Ishikawa (cell line): ENCODE results near the gene SURF6.

Source experiments
- CREB1 ChIP-seq: IDR thresholded peaks from 2 replicates; pipeline ENCODE4 v1.6.1; 2012; ENCODE audit warnings: low read depth
- EP300 ChIP-seq: IDR thresholded peaks from 2 replicates; pipeline ENCODE4 v1.6.1; 2012; ENCODE audit warnings: borderline replicate concordance
- MAX ChIP-seq: IDR thresholded peaks from 2 replicates; pipeline ENCODE4 v1.6.1; 2012
- RAD21 ChIP-seq: IDR thresholded peaks from 2 replicates; pipeline ENCODE4 v1.6.1; 2012; ENCODE audit warnings: low read depth
- REST ChIP-seq: IDR thresholded peaks from 2 replicates; pipeline ENCODE4 v1.6.1; 2012; ENCODE audit warnings: low read depth, mild to moderate bottlenecking
- TAF1 ChIP-seq: IDR thresholded peaks from 2 replicates; pipeline ENCODE4 v1.6.1; 2012; ENCODE audit warnings: low read depth, mild to moderate bottlenecking
- YY1 ChIP-seq: IDR thresholded peaks from 2 replicates; pipeline ENCODE4 v1.6.1; 2012; ENCODE audit warnings: low read depth
- ZBTB7A ChIP-seq: IDR thresholded peaks from 2 replicates; pipeline ENCODE4 v1.6.1; 2012; ENCODE audit warnings: low read depth

- no peak for TF ChIP-seq MAX
- no peak for TF ChIP-seq ZBTB7A
- TF ChIP-seq EP300 = no peak
- no peak for TF ChIP-seq REST
- no peak for TF ChIP-seq TAF1
- TF ChIP-seq YY1 = no peak
- no peak for TF ChIP-seq CREB1
- no peak for TF ChIP-seq RAD21
These were observed 30.3 kb downstream of the SURF6 start for GRCh38 chr9:133305731-133306130.
